Endothelial cell (in vitro differentiated cells): ENCODE data around the gene WNT4. TPM values are rescaled to one million over a fixed set of nuclear protein-coding genes. Genes with fewer than 3 reads are reported as not detected.

ENCODE experiments used
- DNase-seq: peaks from one replicate; pipeline ENCODE4 v3.0.0; 2021; ENCODE audit warnings: low spot score
- H3K27ac Mint-ChIP-seq: one replicate; pipeline ENCODE4 v1.8.0; 2021; ENCODE audit warnings: mixed read lengths, inconsistent platforms; ENCODE audit not compliant: unreplicated experiment
- H3K27me3 Mint-ChIP-seq: one replicate; pipeline ENCODE4 v1.8.0; 2021; ENCODE audit warnings: mild to moderate bottlenecking, moderate library complexity, mixed read lengths, inconsistent platforms; ENCODE audit not compliant: unreplicated experiment
- H3K36me3 Mint-ChIP-seq: one replicate; pipeline ENCODE4 v1.8.0; 2021; ENCODE audit warnings: mild to moderate bottlenecking, low read depth, mixed read lengths, inconsistent platforms; ENCODE audit not compliant: unreplicated experiment
- H3K4me1 Mint-ChIP-seq: one replicate; pipeline ENCODE4 v1.8.0; 2021; ENCODE audit warnings: mild to moderate bottlenecking, mixed read lengths, inconsistent platforms; ENCODE audit not compliant: unreplicated experiment
- H3K4me3 Mint-ChIP-seq: one replicate; pipeline ENCODE4 v1.8.0; 2021; ENCODE audit warnings: mild to moderate bottlenecking, mixed read lengths, inconsistent platforms; ENCODE audit not compliant: unreplicated experiment
- H3K9me3 Mint-ChIP-seq: one replicate; pipeline ENCODE4 v1.8.0; 2021; ENCODE audit warnings: mixed read lengths, inconsistent platforms; ENCODE audit not compliant: unreplicated experiment
- CTCF ChIP-seq: fragments of 200-600 bp; sonication (generic); IDR thresholded peaks from one replicate; pipeline ENCODE4 v1.5.0; 2021; ENCODE audit warnings: antibody characterized with exemption; ENCODE audit not compliant: unreplicated experiment
- total RNA-seq: library from RNA; stranded (reverse); fragmentation: NEBNext Ultra II Directional; extraction: Animal tissue kit (Norgen Biotek cat#: 25700); gene quantifications from one replicate; pipeline ENCODE4 v1.2.1, GENCODE V29; 2021; ENCODE audit not compliant: unreplicated experiment

WNT4 gene
- total RNA-seq, 1 donor from 2014 or later: 0.77 TPM

- Mint-ChIP-seq H3K27me3 (no peaks in the 10 kb centered on the region), H3K4me1 (peaks cover 9% of the 10 kb centered on the region), H3K27ac (no peak overlapping the region), H3K36me3 (no peaks in the 10 kb centered on the region), H3K4me3 (no peak overlapping the region), H3K9me3 (no peaks in the 10 kb centered on the region)
- no peak for DNase-seq
- no peak for TF ChIP-seq CTCF
Measured at GRCh38 chr1:22127731-22128130, 15.2 kb downstream of the WNT4 start.

DNA sequence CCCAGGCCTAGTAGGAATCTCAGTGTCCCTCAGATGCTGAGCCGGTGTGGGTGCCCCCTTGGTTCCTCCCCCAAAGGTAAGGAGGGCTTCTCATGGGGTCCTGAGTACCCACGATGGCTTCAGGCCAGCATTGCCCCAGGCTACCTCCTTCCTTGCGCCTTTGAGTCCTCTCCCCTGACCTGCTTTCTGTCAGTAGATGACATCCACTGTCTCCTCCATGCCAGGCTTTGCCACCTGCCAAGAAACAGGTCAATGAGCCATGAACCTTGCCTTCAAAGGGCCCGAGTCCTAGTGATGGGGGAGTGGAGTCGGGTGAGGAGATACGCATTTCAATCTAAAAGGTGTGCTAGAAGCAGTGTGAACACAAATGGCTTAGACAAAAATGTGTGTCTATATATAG is 15.6 kb downstream of the WNT4 start:
- Mint-ChIP-seq H3K36me3 (no peaks in the 10 kb centered on the region), H3K4me1 (peaks cover 9% of the 10 kb centered on the region), H3K27ac (no peak overlapping the region), H3K4me3 (no peak overlapping the region), H3K9me3 (no peaks in the 10 kb centered on the region), H3K27me3 (no peaks in the 10 kb centered on the region)
- TF ChIP-seq CTCF: no peak
- DNase-seq: no peak

- no peak for DNase-seq
- Mint-ChIP-seq H3K36me3 (no peaks in the 10 kb centered on the region), H3K27ac (no peak overlapping the region), H3K4me3 (no peak overlapping the region), H3K27me3 (no peaks in the 10 kb centered on the region), H3K4me1 (peaks cover 9% of the 10 kb centered on the region), H3K9me3 (no peaks in the 10 kb centered on the region)
- no peak for TF ChIP-seq CTCF
Measured at GRCh38 chr1:22126531-22126930, 16.4 kb downstream of the WNT4 start.

- DNase-seq: no peak
- Mint-ChIP-seq H3K27me3 (peaks cover under 1% of the 10 kb centered on the region), H3K9me3 (no peaks in the 10 kb centered on the region), H3K4me1 (peaks cover 9% of the 10 kb centered on the region), H3K27ac (no peak overlapping the region), H3K36me3 (peaks cover 6% of the 10 kb centered on the region), H3K4me3 (no peak overlapping the region)
- TF ChIP-seq CTCF: no peak
Measured at GRCh38 chr1:22124592-22125229, 18.2 kb downstream of the WNT4 start.

- Mint-ChIP-seq H3K9me3 (no peaks in the 10 kb centered on the region), H3K4me3 (no peak overlapping the region), H3K27me3 (peaks cover 2% of the 10 kb centered on the region), H3K27ac (no peak overlapping the region), H3K36me3 (peaks cover 6% of the 10 kb centered on the region), H3K4me1 (peaks cover 9% of the 10 kb centered on the region)
- no peak for DNase-seq
- TF ChIP-seq CTCF: no peak
Measured at GRCh38 chr1:22123901-22124404, 18.9 kb downstream of the WNT4 start.
